Tibial artery (tissue), 4 donors: ENCODE measurements around the gene KLHL22.
A peak's percentile ranks its signal among the peaks of the same experiment; 100 is the strongest.

Experiments
- DNase-seq, 2 donors: peaks; one replicate each; pipeline ENCODE4 v3.0.0-alpha.2; 2019
- H3K27ac ChIP-seq, 2 donors: fragments of 200-600 bp; sonication (generic) in 1 of 2; 1 replicate in 1 of 2; 2 replicates in 1 of 2; pipeline ENCODE4 v1.5.1; 2018 to 2019; ENCODE audit warnings: mild to moderate bottlenecking in 1 of 2
- H3K27me3 ChIP-seq, 2 donors: fragments of 200-600 bp; sonication (generic) in 1 of 2; one replicate each; pipeline versions ENCODE4 v1.5.1 to v1.6.0; 2016 to 2019
- H3K36me3 ChIP-seq, 3 donors: fragments of 200-600 bp; sonication (generic) in 2 of 3; one replicate each; pipeline ENCODE4 v1.5.1; 2016 to 2019; ENCODE audit warnings: mild to moderate bottlenecking in 2 of 3
- H3K4me1 ChIP-seq, 4 donors: fragments of 200-600 bp; sonication (generic) in 2 of 4; 1 replicate in 3 of 4; 2 replicates in 1 of 4; pipeline ENCODE4 v1.5.1; 2016 to 2019
- H3K4me3 ChIP-seq, 2 donors: fragments of 200-600 bp; sonication (generic) in 1 of 2; 1 replicate in 1 of 2; 2 replicates in 1 of 2; pipeline ENCODE4 v1.5.1; 2018 to 2019; ENCODE audit warnings: mild to moderate bottlenecking in 2 of 2
- H3K9me3 ChIP-seq, 3 donors: fragments of 200-600 bp; sonication (generic) in 1 of 3; one replicate each; pipeline ENCODE4 v1.5.1; 2016 to 2019
- intact Hi-C: fragments of 100-400 bp; cut with DNase I; formaldehyde crosslinking; loops from one replicate; pipeline ENCODE4 v1.15.0; 2023; ENCODE audit warnings: low total_unique reads
- TF ChIP-seq, protein P1 (sequence below), 2 experiments: fragments of 200-600 bp in 1 of 2; fragments of 450-650 bp in 1 of 2; IDR thresholded peaks; one replicate each; pipeline ENCODE4 v1.5.1; 2017 to 2019; ENCODE audit warnings: antibody characterized with exemption in 2 of 2, mild to moderate bottlenecking in 1 of 2, moderate library complexity in 1 of 2

KLHL22 gene

DNA sequence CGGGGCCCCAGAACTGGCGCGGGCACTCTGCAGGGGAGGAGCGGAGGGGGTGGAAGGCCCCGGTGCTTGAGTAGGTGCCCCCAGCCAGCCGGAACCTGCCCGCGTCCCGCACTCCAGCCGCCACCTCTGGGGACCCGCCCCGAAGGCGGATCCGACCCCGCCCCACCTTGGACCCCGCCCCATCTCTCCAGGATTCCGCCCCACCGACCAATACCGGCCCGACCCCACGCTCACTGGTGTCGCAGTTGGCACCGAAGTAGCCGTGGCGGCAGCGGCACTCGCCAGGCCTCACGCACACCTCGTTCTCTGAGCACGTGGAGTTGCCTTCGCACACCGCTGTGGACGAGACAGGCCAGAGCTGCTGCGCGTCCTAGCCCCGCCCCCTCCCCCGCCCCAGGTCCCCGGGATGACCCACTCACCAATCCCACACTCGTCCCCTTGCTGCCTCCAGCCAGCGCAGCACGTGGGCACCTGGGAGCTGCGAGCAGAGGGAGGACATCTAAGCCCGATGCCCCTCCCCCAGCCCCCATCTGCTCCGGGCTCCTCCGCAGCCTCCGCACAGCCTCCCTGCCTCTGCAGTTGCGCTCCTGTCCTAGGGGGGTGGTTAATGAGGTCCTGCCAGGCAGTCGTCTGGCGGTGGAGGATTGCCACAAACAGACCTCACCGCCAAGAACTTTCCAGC lies 63.9 kb downstream of the KLHL22 start:
- Histone ChIP-seq H3K27ac (no peak overlapping the region), H3K36me3 (peaks cover 14 to 39% (median 39%) of the 10 kb centered on the region in 3 donors), H3K9me3 (no peaks in the 10 kb centered on the region), H3K27me3 (no peaks in the 10 kb centered on the region), H3K4me3 (no peak overlapping the region), H3K4me1 (peaks cover 0 to 41% (median 14%) of the 10 kb centered on the region in 4 donors)
- intact Hi-C loops: no loop called here
- peak in 1 of 2 donors; percentile 65 for DNase-seq
- TF ChIP-seq, protein P1, sequence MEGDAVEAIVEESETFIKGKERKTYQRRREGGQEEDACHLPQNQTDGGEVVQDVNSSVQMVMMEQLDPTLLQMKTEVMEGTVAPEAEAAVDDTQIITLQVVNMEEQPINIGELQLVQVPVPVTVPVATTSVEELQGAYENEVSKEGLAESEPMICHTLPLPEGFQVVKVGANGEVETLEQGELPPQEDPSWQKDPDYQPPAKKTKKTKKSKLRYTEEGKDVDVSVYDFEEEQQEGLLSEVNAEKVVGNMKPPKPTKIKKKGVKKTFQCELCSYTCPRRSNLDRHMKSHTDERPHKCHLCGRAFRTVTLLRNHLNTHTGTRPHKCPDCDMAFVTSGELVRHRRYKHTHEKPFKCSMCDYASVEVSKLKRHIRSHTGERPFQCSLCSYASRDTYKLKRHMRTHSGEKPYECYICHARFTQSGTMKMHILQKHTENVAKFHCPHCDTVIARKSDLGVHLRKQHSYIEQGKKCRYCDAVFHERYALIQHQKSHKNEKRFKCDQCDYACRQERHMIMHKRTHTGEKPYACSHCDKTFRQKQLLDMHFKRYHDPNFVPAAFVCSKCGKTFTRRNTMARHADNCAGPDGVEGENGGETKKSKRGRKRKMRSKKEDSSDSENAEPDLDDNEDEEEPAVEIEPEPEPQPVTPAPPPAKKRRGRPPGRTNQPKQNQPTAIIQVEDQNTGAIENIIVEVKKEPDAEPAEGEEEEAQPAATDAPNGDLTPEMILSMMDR (IDR thresholded peaks at IDR 0.05): no peak

DNA sequence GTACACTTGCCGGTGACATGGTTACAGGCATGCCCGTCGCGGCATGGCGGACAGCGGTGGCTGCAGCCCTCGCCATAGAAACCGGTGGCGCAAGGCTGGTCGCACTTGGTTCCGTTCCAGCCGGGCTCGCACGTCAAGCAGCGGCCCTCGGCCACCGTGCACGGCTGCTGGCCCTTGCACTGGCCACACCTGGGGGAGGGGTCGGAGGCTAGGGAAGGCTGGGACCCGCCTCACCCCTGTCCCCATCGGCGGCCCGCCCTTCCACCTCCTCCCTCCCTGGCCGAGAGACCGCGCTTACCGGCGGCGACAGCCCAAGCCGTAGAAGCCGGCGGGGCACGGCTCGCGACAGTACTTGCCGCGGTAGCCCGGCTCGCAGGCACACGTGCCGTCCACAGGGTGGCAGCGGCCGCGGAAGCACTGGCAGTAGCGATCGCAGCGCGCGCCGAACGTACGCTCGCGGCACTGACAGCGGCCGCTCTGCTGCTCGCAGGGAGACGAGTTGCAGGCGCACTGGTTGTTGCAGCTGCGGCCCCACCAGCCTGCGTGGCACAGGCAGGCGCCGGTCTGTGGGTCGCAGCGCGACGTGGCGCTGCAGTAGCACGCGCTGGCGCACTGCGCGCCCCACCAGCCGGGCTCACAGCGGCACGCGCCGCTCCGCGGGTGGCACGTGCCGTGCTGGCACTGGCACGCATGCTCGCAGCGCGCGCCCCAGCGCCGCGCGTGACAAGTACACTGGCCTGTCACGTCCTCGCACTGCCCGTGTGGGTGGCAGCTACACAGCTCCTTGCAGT lies 64.7 kb downstream of the KLHL22 start:
- Histone ChIP-seq H3K4me1 (peaks cover 0 to 37% (median 10%) of the 10 kb centered on the region in 4 donors), H3K9me3 (no peaks in the 10 kb centered on the region), H3K4me3 (no peak overlapping the region), H3K27ac (no peak overlapping the region), H3K27me3 (no peaks in the 10 kb centered on the region), H3K36me3 (peaks cover 14 to 45% (median 44%) of the 10 kb centered on the region in 3 donors)
- intact Hi-C loops: no loop called here
- peak in 1 of 2 donors; percentile 67 for DNase-seq
- TF ChIP-seq, protein P1 (IDR thresholded peaks at IDR 0.05): peak in 1 of 2 experiments; percentile 3

DNA sequence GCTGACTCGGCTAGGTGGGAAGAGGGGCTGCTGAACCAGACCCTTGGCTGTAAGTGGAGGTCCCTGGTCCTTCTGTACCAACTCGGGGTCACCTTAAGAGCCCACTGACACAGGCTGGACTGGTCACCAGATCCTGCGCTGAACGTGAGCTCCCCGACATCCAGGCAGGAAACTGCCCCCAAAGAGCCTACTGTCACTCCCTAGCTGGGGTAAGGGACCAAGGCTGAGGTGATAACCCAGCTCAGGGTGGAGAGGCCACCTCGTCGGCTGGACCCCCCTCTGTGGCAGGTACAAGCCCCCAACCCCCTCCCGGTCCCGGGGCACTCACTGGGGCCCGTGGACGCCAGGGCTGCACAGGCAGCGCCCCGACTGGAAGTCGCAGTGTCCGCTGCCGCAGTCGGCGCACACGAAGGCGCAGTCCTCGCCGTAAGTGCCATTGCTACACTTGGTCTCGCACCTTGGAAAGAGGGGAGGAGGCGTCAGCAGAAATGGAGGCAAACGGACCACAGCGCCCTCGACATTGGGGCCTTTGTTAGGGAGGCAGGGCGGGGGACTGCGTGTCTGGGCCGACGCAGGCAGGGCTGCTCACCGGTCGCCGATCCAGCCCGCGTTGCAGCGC lies 65.4 kb downstream of the KLHL22 start:
- TF ChIP-seq, protein P1 (IDR thresholded peaks at IDR 0.05): no peak
- Histone ChIP-seq H3K4me3 (no peak overlapping the region), H3K9me3 (no peaks in the 10 kb centered on the region), H3K27ac (no peak overlapping the region), H3K36me3 (peaks cover 14 to 50% (median 47%) of the 10 kb centered on the region in 3 donors), H3K4me1 (peaks cover 0 to 37% (median 3%) of the 10 kb centered on the region in 4 donors), H3K27me3 (no peaks in the 10 kb centered on the region)
- intact Hi-C loops: no loop called here
- peak in 1 of 2 donors; percentile 63 for DNase-seq

DNA sequence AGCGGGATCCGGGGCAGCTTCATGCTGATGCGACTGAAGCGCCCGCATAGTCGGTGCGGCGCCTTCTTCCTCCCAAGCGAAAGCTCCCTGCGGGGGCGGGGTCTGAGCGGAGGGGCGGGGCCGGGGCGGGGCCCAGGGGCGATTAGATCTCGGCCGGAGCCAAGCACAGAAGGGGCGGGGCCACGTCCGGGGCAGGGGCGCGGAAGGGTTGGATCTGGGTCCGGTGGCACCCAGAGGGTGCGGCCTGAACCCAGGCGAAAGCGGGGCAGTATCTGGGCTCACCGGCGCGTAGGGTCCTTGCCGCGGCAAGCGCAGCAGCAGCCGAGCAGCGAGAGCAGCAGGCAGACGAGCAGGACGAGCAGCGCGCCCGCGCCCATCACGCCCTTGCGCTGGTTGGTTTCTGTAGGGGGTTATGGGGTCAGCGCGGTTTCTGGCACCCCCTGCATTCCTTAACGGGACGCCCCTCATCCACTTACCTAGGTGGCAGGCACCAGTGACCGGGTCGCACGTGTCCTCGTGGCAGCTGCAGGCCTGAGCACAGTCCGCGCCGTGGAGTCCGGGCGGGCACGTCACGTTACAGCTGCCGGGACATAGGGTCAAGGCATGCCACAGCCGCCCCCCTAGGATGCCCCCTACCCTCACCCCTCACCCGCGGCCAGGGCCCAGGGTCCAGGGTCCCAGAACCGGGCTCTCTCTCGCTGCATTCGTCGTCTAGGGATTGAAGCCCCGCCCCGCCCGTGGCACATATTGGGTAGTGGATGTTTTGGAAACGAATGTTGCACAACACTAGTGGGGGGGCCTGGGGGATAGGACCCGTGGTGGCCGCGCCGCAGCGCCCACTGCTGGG lies 66.1 kb downstream of the KLHL22 start:
- Histone ChIP-seq H3K36me3 (peaks cover 14 to 58% (median 54%) of the 10 kb centered on the region in 3 donors), H3K27ac (no peak overlapping the region), H3K9me3 (no peaks in the 10 kb centered on the region), H3K4me3 (peak overlapping the region; percentile 9 to 24), H3K4me1 (peaks cover 0 to 37% (median 3%) of the 10 kb centered on the region in 4 donors), H3K27me3 (no peaks in the 10 kb centered on the region)
- intact Hi-C loops: loop anchor here (10.0 kb wide), 1 partner anchor 145 kb away; no protein-coding TSS in a partner anchor
- DNase-seq: peak in 1 of 2 donors; percentile 65
- TF ChIP-seq, protein P1 (IDR thresholded peaks at IDR 0.05): no peak
